Stimulated activated effector memory CD8-positive, alpha-beta T cell treated with anti-CD3 and anti-CD28 coated beads, Interleukin-12 subunit alpha, Interleukin-12 subunit beta, amount 100 ng/mL, for 72 hours (primary cell): ENCODE results near the gene FIBCD1.

Experiments used
- ATAC-seq: fragments of 150-1000 bp; cut with Tn5 transposase; 2 replicates; pipeline ENCODE4 v1.10.0; 2021
- DNase-seq, 2 donors: peaks; one replicate each; pipeline ENCODE4 v3.0.0; 2021 to 2022; ENCODE audit warnings: low spot score in 2 of 2
- H3K27ac Mint-ChIP-seq: one replicate; pipeline ENCODE4 v1.8.0; 2022; ENCODE audit warnings: mild to moderate bottlenecking, mixed read lengths
- H3K36me3 Mint-ChIP-seq: one replicate; pipeline ENCODE4 v1.8.0; 2022; ENCODE audit warnings: mild to moderate bottlenecking, mixed read lengths
- H3K4me1 Mint-ChIP-seq: one replicate; pipeline ENCODE4 v1.8.0; 2022; ENCODE audit warnings: mixed read lengths
- H3K4me3 Mint-ChIP-seq: one replicate; pipeline ENCODE4 v1.8.0; 2022; ENCODE audit warnings: mild to moderate bottlenecking, mixed read lengths
- H3K9me3 Mint-ChIP-seq: one replicate; pipeline ENCODE4 v1.8.0; 2022; ENCODE audit warnings: mixed read lengths

The FIBCD1 gene

GRCh38 chr9:130938652-130939404 lies at the start of gene FIBCD1:
Gene FIBCD1 (minus strand): TSS chr9:130939247. CDS start chr9:130938607, 640 bp downstream.
- Mint-ChIP-seq H3K4me1 (peaks cover 9% of the 10 kb centered on the region), H3K27ac (no peak within 1 kb of the TSS), H3K9me3 (no peaks in the 10 kb centered on the region), H3K36me3 (no peaks in the 10 kb centered on the region), H3K4me3 (peak within 1 kb of the TSS; percentile 55)
- ATAC-seq (no peak), DNase-seq (peak in 1 of 2 donors; percentile 59)

- Mint-ChIP-seq H3K9me3 (no peaks in the 10 kb centered on the region), H3K4me3 (no peak overlapping the region), H3K27ac (no peak overlapping the region), H3K4me1 (no peaks in the 10 kb centered on the region), H3K36me3 (no peaks in the 10 kb centered on the region)
- DNase-seq (no peak), ATAC-seq (no peak)
Measured at GRCh38 chr9:130988400-130988747, 49.3 kb upstream of the FIBCD1 start.

- Mint-ChIP-seq H3K4me1 (no peaks in the 10 kb centered on the region), H3K27ac (no peak overlapping the region), H3K9me3 (no peaks in the 10 kb centered on the region), H3K36me3 (no peaks in the 10 kb centered on the region), H3K4me3 (no peak overlapping the region)
- DNase-seq = no peak
- no peak for ATAC-seq
Measured at GRCh38 chr9:130987738-130988399, 48.8 kb upstream of the FIBCD1 start.

- no peak for ATAC-seq
- H3K27ac Mint-ChIP-seq = no peak overlapping the region
- no peak overlapping the region for H3K4me3 Mint-ChIP-seq
- no peaks in the 10 kb centered on the region for H3K9me3 Mint-ChIP-seq
- no peaks in the 10 kb centered on the region for H3K36me3 Mint-ChIP-seq
- no peaks in the 10 kb centered on the region for H3K4me1 Mint-ChIP-seq
- DNase-seq = no peak
Measured at GRCh38 chr9:130987054-130987453, 48.0 kb upstream of the FIBCD1 start.

GRCh38 chr9:130986356-130986965 lies 47.4 kb upstream of the FIBCD1 start:
- Mint-ChIP-seq H3K4me3 (no peak overlapping the region), H3K9me3 (no peaks in the 10 kb centered on the region), H3K36me3 (no peaks in the 10 kb centered on the region), H3K4me1 (no peaks in the 10 kb centered on the region), H3K27ac (no peak overlapping the region)
- ATAC-seq (no peak), DNase-seq (no peak)

GRCh38 chr9:130985606-130986162 lies 46.6 kb upstream of the FIBCD1 start:
- no peaks in the 10 kb centered on the region for H3K4me1 Mint-ChIP-seq
- H3K4me3 Mint-ChIP-seq = no peak overlapping the region
- no peaks in the 10 kb centered on the region for H3K36me3 Mint-ChIP-seq
- H3K27ac Mint-ChIP-seq = no peak overlapping the region
- DNase-seq (no peak), ATAC-seq (no peak)
- H3K9me3 Mint-ChIP-seq = no peaks in the 10 kb centered on the region

- Mint-ChIP-seq H3K4me1 (no peaks in the 10 kb centered on the region), H3K27ac (no peak overlapping the region), H3K36me3 (no peaks in the 10 kb centered on the region), H3K9me3 (no peaks in the 10 kb centered on the region), H3K4me3 (no peak overlapping the region)
- ATAC-seq = no peak
- no peak for DNase-seq
Measured at GRCh38 chr9:130985029-130985428, 46.0 kb upstream of the FIBCD1 start.

- Mint-ChIP-seq H3K9me3 (no peaks in the 10 kb centered on the region), H3K4me3 (no peak overlapping the region), H3K4me1 (no peaks in the 10 kb centered on the region), H3K36me3 (no peaks in the 10 kb centered on the region), H3K27ac (no peak overlapping the region)
- no peak for ATAC-seq
- no peak for DNase-seq
Measured at GRCh38 chr9:130984521-130984920, 45.5 kb upstream of the FIBCD1 start.

GRCh38 chr9:130983970-130984369 lies 44.9 kb upstream of the FIBCD1 start:
- no peaks in the 10 kb centered on the region for H3K4me1 Mint-ChIP-seq
- H3K4me3 Mint-ChIP-seq = no peak overlapping the region
- DNase-seq (no peak), ATAC-seq (no peak)
- no peaks in the 10 kb centered on the region for H3K36me3 Mint-ChIP-seq
- H3K9me3 Mint-ChIP-seq = no peaks in the 10 kb centered on the region
- H3K27ac Mint-ChIP-seq = no peak overlapping the region

GRCh38 chr9:130983359-130983670 lies 44.3 kb upstream of the FIBCD1 start:
- no peaks in the 10 kb centered on the region for H3K36me3 Mint-ChIP-seq
- ATAC-seq (no peak), DNase-seq (no peak)
- H3K9me3 Mint-ChIP-seq = no peaks in the 10 kb centered on the region
- H3K27ac Mint-ChIP-seq = no peak overlapping the region
- no peaks in the 10 kb centered on the region for H3K4me1 Mint-ChIP-seq
- H3K4me3 Mint-ChIP-seq = no peak overlapping the region

GRCh38 chr9:130982636-130983358 lies 43.8 kb upstream of the FIBCD1 start:
- Mint-ChIP-seq H3K27ac (no peak overlapping the region), H3K36me3 (no peaks in the 10 kb centered on the region), H3K9me3 (no peaks in the 10 kb centered on the region), H3K4me3 (no peak overlapping the region), H3K4me1 (no peaks in the 10 kb centered on the region)
- peak; percentile 24 for ATAC-seq
- no peak for DNase-seq

- H3K9me3 Mint-ChIP-seq = no peaks in the 10 kb centered on the region
- H3K27ac Mint-ChIP-seq = no peak overlapping the region
- H3K4me1 Mint-ChIP-seq = no peaks in the 10 kb centered on the region
- no peak overlapping the region for H3K4me3 Mint-ChIP-seq
- DNase-seq (no peak), ATAC-seq (no peak)
- no peaks in the 10 kb centered on the region for H3K36me3 Mint-ChIP-seq
Measured at GRCh38 chr9:130981756-130982137, 42.7 kb upstream of the FIBCD1 start.

- ATAC-seq (no peak), DNase-seq (no peak)
- Mint-ChIP-seq H3K36me3 (no peaks in the 10 kb centered on the region), H3K9me3 (no peaks in the 10 kb centered on the region), H3K4me1 (no peaks in the 10 kb centered on the region), H3K27ac (no peak overlapping the region), H3K4me3 (no peak overlapping the region)
Measured at GRCh38 chr9:130981002-130981755, 42.1 kb upstream of the FIBCD1 start.

- H3K4me3 Mint-ChIP-seq = no peak overlapping the region
- H3K36me3 Mint-ChIP-seq = no peaks in the 10 kb centered on the region
- ATAC-seq (no peak), DNase-seq (no peak)
- no peak overlapping the region for H3K27ac Mint-ChIP-seq
- no peaks in the 10 kb centered on the region for H3K4me1 Mint-ChIP-seq
- no peaks in the 10 kb centered on the region for H3K9me3 Mint-ChIP-seq
Measured at GRCh38 chr9:130980526-130980925, 41.5 kb upstream of the FIBCD1 start.
